Adipose tissue (tissue), 3 donors: ENCODE measurements around the gene SLC39A5. TPM values are rescaled to one million over a fixed set of nuclear protein-coding genes. Genes with fewer than 3 reads are reported as not detected.

Source experiments
- H3K27ac ChIP-seq: one replicate; pipeline ENCODE4 v1.5.1; 2013; ENCODE audit warnings: low read depth, low read length
- WGBS, 3 donors: extraction: QIAGEN DNeasy Blood & Tissue Kit; methylation state at CpG; one replicate each; pipeline ENCODE4 v1.1.7; 2013; 5-methylcytosine and 5-hydroxymethylcytosine counted together
- polyA plus RNA-seq, 3 donors: library from polyadenylated mRNA; stranded (reverse); fragments of 200-250 nt; gene quantifications; one replicate each; pipeline ENCODE4 v1.2.3, GENCODE V29; 2013
- donor health status: healthy with polysubstance abuse.
- donor health status: Bipolar disorder and iron deficiency.
- donor health status: healthy.

Gene SLC39A5
- polyA plus RNA-seq, 3 donors: 0.31 to 209 (median 1.0) TPM

GRCh38 chr12:56236091-56236490 is 6.2 kb downstream of the SLC39A5 start:
- no peak overlapping the region for H3K27ac ChIP-seq
- 69 to 95% (median 90%) methylated on average over 6 of the region's 6 CpGs for WGBS, 3 donors

DNA sequence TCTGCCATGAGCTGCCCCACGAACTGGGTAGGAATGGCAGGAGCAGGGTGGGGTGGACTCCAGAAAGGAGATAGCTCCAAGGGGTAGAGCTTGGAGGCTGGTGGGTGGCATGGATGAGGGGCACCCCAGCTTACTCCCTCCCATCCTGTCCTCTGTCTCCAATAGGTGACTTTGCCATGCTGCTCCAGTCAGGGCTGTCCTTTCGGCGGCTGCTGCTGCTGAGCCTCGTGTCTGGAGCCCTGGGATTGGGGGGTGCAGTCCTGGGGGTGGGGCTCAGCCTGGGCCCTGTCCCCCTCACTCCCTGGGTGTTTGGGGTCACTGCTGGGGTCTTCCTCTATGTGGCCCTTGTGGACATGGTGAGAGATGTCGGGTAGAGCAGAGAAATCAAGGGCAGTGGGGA is 7.1 kb downstream of the SLC39A5 start:
- no peak overlapping the region for H3K27ac ChIP-seq
- 52 to 69% (median 64%) methylated on average over 5 of the region's 5 CpGs for WGBS, 3 donors

- 68 to 87% (median 77%) methylated on average over 11 of the region's 11 CpGs for WGBS, 3 donors
- H3K27ac ChIP-seq: no peak overlapping the region
Measured at GRCh38 chr12:56237552-56237951, 7.7 kb downstream of the SLC39A5 start.

- 75 to 83% (median 76%) methylated on average over 9 of the region's 9 CpGs for WGBS, 3 donors
- no peak overlapping the region for H3K27ac ChIP-seq
Measured at GRCh38 chr12:56241424-56242303, 11.8 kb downstream of the SLC39A5 start.

GRCh38 chr12:56242986-56243385 is 13.1 kb downstream of the SLC39A5 start:
- H3K27ac ChIP-seq: no peak overlapping the region
- 68 to 91% (median 88%) methylated on average over 13 of the region's 13 CpGs for WGBS, 3 donors

DNA sequence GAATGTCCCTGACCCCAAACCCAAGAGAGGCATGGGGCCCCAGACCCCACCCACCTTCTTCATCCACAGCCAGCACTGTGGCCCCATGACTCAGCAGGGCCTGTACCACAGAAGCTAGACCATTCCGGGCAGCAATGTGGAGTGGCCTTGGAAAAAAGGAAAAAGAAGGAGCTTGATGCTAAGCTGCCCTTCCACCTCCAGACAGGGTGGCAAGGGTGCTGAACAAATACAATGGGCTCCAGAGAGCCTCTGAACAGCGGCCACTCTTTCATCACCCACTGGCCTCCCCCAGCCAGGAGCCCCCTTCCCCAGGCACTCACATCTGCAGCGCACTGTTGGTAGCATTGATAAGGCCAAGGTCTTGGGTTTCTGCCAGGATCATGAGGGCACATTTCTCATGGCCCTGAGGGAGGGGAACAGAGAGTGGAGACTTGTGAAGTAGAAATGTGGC is 13.9 kb downstream of the SLC39A5 start:
- WGBS, 3 donors: 23 to 75% (median 68%) methylated on average over 3 of the region's 3 CpGs
- H3K27ac ChIP-seq: no peak overlapping the region

GRCh38 chr12:56244494-56244893 is 14.6 kb downstream of the SLC39A5 start:
- H3K27ac ChIP-seq: no peak overlapping the region
- WGBS, 3 donors: 92% methylated on average over 14 of the region's 14 CpGs

- no peak overlapping the region for H3K27ac ChIP-seq
- 93 to 95% (median 94%) methylated on average over 16 of the region's 16 CpGs for WGBS, 3 donors
Measured at GRCh38 chr12:56247923-56248322, 18.1 kb downstream of the SLC39A5 start.

GRCh38 chr12:56248711-56249110 is 18.9 kb downstream of the SLC39A5 start:
- WGBS, 3 donors: 89 to 94% (median 92%) methylated on average over 7 to 8 of the region's 8 CpGs
- H3K27ac ChIP-seq: no peak overlapping the region

- 88 to 94% (median 89%) methylated on average over 3 of the region's 3 CpGs for WGBS, 3 donors
- no peak overlapping the region for H3K27ac ChIP-seq
Measured at GRCh38 chr12:56252649-56253048, 22.8 kb downstream of the SLC39A5 start.

DNA sequence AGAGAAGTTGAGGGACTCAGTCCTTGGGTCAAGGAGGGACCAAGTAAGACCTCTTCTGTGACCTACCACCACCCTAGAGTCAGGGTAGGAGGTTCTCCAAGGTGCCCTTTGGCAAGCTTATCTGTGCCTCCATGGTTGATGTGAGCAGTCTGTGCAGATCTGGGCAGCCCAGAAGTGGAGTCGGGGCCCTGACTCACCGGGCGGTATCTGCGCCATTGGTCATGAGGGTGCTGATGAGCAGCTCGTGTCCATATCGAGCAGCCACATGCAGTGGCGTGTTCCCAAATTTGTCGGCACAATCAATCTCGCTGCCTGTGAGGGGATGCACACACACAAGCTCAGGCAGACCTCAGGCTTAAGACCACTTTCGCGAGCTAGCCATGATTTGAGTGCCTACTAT is 23.2 kb downstream of the SLC39A5 start:
- no peak overlapping the region for H3K27ac ChIP-seq
- 90 to 97% (median 93%) methylated on average over 11 of the region's 11 CpGs for WGBS, 3 donors

DNA sequence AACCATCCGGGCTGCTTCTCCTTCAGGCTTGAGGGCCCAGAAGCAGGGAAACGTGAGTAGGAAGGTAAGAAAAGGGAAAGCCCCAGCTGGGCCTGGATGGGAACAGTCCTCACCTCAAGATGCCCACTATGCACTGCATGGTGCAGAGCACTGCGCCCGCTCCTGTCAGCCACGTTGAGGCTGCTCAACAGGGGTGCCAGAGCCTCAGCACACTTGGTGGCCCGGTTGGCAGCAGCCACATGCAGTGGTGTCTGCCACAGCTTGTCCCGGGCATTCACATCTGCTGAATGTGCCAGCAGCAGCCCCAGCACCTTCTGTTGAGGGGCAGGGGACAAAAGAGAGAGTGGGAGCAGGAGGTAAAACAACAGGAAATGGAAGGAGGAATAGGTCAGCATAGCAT is 25.8 kb downstream of the SLC39A5 start:
- 88 to 91% (median 91%) methylated on average over 7 of the region's 7 CpGs for WGBS, 3 donors
- H3K27ac ChIP-seq: no peak overlapping the region

DNA sequence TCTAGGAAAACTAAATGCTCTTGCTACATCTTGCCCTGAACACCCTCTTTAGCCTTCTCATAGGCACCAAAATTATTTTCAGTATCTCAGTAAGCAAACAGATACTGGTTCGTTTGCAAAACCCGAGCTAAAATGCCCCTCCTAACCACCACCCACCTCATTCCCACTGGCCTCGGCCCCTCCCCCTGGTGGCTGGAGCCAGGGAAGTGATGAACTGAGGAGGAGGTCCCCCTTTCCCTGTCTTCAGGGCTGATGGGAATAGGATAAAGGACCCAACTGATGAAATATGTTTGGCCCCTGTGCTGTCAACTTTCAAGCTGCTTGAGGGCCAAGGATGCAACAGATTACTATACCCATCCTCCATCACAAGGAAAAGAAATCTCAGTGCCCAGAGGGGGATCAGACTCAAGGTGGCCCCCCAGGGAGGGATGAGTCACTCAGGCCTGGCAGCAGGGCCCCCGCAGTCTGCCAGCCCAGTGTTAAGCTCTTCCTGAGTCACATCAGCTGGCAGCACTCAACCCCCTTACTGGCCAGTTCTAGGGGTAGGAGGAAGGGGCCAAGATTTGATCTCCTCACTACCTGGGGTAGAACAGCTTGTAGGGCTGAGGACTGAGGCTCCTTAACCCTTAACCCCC is 26.6 kb downstream of the SLC39A5 start:
- 39 to 52% (median 50%) methylated on average over 4 of the region's 4 CpGs for WGBS, 3 donors
- no peak overlapping the region for H3K27ac ChIP-seq

GRCh38 chr12:56257071-56257470 is 27.2 kb downstream of the SLC39A5 start:
- WGBS, 3 donors: 57 to 68% (median 68%) methylated on average over 8 of the region's 8 CpGs
- H3K27ac ChIP-seq: no peak overlapping the region

DNA sequence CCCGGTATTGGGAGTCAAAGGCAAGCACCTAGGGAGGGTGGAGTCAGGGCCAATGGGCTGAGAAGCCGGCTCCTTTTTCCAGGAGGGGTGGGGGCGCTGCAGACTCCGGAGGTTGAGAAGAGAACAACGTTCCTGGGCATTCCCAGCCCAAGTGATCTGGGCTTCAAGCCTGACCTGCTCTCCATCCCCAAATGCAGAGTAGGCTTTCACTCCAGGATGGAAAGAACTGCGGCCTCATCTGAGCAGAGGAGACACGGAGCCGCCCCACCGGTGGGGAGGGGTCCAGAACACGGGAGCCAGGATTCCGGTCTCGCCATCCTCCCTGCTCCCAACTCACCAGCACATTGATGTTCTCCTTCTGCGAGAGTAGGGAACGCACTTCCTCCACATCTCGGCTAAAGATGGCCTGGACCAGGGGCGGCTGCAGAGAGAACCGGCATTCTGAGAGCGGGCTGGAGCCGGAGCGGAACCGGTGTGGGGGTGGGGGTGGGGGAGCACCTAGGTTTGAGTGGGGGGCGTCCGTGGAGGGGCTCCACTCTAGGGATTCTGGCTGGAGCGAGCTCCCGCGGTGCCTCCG is 27.7 kb downstream of the SLC39A5 start:
- H3K27ac ChIP-seq: no peak overlapping the region
- WGBS, 3 donors: 1% methylated on average over 27 of the region's 27 CpGs

DNA sequence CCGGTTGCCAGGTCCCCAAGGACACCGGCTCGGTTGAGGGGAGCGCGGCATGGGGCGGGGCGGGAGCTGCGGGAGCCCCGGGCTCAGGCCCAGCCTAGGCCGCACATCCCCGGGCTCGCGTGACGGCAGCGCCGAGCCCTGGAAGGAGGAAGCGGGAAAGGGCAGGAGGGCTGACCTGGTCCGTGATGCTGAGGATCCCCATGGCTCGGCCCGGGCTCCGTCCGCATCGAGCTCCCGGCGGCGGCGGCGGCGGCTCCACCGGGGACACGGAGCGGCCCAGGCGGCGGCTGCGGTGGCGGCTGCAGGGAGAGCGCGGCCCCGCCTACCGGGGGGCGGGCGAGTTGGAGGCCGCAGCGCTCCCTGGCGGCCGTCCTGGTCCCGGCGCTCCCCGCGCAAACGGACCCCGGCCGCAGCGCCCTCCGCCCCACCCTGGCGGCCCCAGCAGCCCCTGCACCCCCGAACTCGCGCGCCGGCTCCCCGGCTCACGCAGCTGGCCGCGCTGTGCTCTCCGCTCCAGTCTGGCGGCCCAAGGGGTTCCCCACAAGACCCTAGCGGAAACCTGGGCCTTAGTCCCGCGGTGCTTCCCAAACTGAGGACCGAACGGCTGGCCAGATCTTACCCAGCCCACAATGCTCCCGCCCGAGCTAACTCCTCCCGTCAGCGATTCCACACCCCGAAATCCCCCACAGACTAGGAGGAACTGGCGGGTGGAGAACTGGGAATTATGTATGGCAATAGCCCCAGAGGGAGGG is 28.4 kb downstream of the SLC39A5 start, which contains the start of gene ANKRD52:
ANKRD52 (minus strand) TSS at position 317 of the 752 bp plus-strand sequence; CDS start at position 202, 115 bp downstream.
- WGBS, 3 donors: 0 to 1% (median 0%) methylated on average over 39 to 78 of the region's 78 CpGs

GRCh38 chr12:56258820-56259183 is 29.0 kb downstream of the SLC39A5 start:
- H3K27ac ChIP-seq: no peak overlapping the region
- WGBS, 3 donors: 9 to 12% (median 11%) methylated on average over 9 of the region's 9 CpGs

More for the DNA sequence above, 28.4 kb downstream of the SLC39A5 start, which contains the start of gene ANKRD52:
- no peak within 1 kb of the TSS for H3K27ac ChIP-seq

GRCh38 chr12:56260380-56260779 is 30.5 kb downstream of the SLC39A5 start:
- WGBS, 3 donors: 87 to 95% (median 95%) methylated on average over 8 of the region's 8 CpGs
- H3K27ac ChIP-seq: no peak overlapping the region
